IMR-90 (cell line): ENCODE data around the gene UBR1.

Experiments
- BHLHE40 ChIP-seq: fragments of 150-350 bp; IDR thresholded peaks from 2 replicates; pipeline ENCODE4 v1.6.1; 2016; ENCODE audit warnings: mild to moderate bottlenecking, low read depth, low read length
- CHD1 ChIP-seq: IDR thresholded peaks from 2 replicates; pipeline ENCODE4 v1.6.1; 2012; ENCODE audit warnings: low read depth, low read length, improper control_type of control experiment
- FOS ChIP-seq: fragments of 150-350 bp; IDR thresholded peaks from 2 replicates; pipeline ENCODE4 v1.6.1; 2016; ENCODE audit warnings: low read depth, low read length
- MAFK ChIP-seq: IDR thresholded peaks from 2 replicates; pipeline ENCODE4 v1.6.1; 2012; ENCODE audit warnings: low read depth, low read length, improper control_type of control experiment
- POLR2A ChIP-seq: IDR thresholded peaks from 2 replicates; pipeline ENCODE4 v1.6.1; 2012; ENCODE audit warnings: mild to moderate bottlenecking, low read depth, low read length
- RAD21 ChIP-seq: IDR thresholded peaks from 2 replicates; pipeline ENCODE4 v1.6.1; 2012; ENCODE audit warnings: low read length, improper control_type of control experiment
- RCOR1 ChIP-seq: IDR thresholded peaks from 2 replicates; pipeline ENCODE4 v1.6.1; 2012; ENCODE audit warnings: mild to moderate bottlenecking, low read length, improper control_type of control experiment; ENCODE audit not compliant: insufficient replicate concordance
- RFX5 ChIP-seq: IDR thresholded peaks from 2 replicates; pipeline ENCODE4 v1.8.0; 2012; ENCODE audit warnings: low read depth, mild to moderate bottlenecking, low read length, moderate library complexity
- SMC3 ChIP-seq: fragments of 150-350 bp; IDR thresholded peaks from 2 replicates; pipeline ENCODE4 v1.6.1; 2016; ENCODE audit warnings: low read depth, mild to moderate bottlenecking, antibody characterized with exemption, low read length, moderate library complexity
- TF ChIP-seq, protein P1 (sequence below): conservative IDR thresholded peaks from 2 replicates; pipeline ENCODE4 v1.5.1; 2012; ENCODE audit warnings: mild to moderate bottlenecking, low read depth, low read length, improper control_type of control experiment
- TF ChIP-seq, protein P2 (sequence below): fragments of 150-350 bp; IDR thresholded peaks from 2 replicates; pipeline ENCODE4 v1.6.1; 2017; ENCODE audit warnings: mild to moderate bottlenecking, antibody characterized with exemption, low read length, low read depth
- TF ChIP-seq, protein P3 (sequence below): fragments of 150-350 bp; IDR thresholded peaks from 2 replicates; pipeline ENCODE4 v1.6.1; 2016; ENCODE audit warnings: low read depth, mild to moderate bottlenecking, low read length, moderate library complexity, borderline replicate concordance

DNA sequence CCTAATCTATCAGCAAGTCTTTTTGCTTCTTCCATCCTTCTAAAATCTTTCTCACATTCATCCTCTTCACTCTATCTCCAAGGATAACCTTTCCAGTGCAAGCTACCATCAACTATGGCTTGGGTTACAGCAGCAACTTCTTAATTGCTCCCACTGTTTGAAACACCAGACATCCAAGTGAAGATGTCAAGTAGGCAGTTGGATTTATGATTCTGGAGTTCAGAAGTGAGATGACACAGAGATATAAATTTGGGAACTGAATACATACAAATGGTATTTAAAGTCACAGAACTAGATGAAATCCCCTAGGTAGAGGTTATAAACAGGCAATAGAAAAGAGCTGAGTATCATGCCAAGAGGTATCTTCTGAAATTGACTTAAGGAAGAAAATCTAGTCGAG is 3.7 kb downstream of the UBR1 start:
- TF ChIP-seq, protein P1, sequence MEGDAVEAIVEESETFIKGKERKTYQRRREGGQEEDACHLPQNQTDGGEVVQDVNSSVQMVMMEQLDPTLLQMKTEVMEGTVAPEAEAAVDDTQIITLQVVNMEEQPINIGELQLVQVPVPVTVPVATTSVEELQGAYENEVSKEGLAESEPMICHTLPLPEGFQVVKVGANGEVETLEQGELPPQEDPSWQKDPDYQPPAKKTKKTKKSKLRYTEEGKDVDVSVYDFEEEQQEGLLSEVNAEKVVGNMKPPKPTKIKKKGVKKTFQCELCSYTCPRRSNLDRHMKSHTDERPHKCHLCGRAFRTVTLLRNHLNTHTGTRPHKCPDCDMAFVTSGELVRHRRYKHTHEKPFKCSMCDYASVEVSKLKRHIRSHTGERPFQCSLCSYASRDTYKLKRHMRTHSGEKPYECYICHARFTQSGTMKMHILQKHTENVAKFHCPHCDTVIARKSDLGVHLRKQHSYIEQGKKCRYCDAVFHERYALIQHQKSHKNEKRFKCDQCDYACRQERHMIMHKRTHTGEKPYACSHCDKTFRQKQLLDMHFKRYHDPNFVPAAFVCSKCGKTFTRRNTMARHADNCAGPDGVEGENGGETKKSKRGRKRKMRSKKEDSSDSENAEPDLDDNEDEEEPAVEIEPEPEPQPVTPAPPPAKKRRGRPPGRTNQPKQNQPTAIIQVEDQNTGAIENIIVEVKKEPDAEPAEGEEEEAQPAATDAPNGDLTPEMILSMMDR = no peak
- TF ChIP-seq RFX5 (no peak), MAFK (no peak), BHLHE40 (no peak), RAD21 (no peak), POLR2A (no peak), CHD1 (no peak), RCOR1 (no peak), SMC3 (no peak), FOS (no peak)
- TF ChIP-seq, protein P2, sequence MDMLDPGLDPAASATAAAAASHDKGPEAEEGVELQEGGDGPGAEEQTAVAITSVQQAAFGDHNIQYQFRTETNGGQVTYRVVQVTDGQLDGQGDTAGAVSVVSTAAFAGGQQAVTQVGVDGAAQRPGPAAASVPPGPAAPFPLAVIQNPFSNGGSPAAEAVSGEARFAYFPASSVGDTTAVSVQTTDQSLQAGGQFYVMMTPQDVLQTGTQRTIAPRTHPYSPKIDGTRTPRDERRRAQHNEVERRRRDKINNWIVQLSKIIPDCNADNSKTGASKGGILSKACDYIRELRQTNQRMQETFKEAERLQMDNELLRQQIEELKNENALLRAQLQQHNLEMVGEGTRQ = no peak
- TF ChIP-seq, protein P3, sequence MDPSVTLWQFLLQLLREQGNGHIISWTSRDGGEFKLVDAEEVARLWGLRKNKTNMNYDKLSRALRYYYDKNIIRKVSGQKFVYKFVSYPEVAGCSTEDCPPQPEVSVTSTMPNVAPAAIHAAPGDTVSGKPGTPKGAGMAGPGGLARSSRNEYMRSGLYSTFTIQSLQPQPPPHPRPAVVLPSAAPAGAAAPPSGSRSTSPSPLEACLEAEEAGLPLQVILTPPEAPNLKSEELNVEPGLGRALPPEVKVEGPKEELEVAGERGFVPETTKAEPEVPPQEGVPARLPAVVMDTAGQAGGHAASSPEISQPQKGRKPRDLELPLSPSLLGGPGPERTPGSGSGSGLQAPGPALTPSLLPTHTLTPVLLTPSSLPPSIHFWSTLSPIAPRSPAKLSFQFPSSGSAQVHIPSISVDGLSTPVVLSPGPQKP = no peak
